GM12892 (cell line): ENCODE data around the gene KLHDC2.
"Not testable (repeated sequence)": the region's sequence is repeated elsewhere in the genome, so short reads cannot be mapped to it uniquely, and the experiment has no call there.

Experiments
- POLR2A ChIP-seq: IDR thresholded peaks from 2 replicates; pipeline ENCODE4 v1.6.1; 2011; ENCODE audit warnings: low read depth, low read length, control low read depth
- POLR2AphosphoS5 ChIP-seq: IDR thresholded peaks from 2 replicates; pipeline ENCODE4 v1.6.1; 2011; ENCODE audit warnings: low read depth, low read length, control low read depth
- TAF1 ChIP-seq: IDR thresholded peaks from 2 replicates; pipeline ENCODE4 v1.6.1; 2011; ENCODE audit warnings: low read depth, mild to moderate bottlenecking, control low read depth, low read length, borderline replicate concordance

DNA sequence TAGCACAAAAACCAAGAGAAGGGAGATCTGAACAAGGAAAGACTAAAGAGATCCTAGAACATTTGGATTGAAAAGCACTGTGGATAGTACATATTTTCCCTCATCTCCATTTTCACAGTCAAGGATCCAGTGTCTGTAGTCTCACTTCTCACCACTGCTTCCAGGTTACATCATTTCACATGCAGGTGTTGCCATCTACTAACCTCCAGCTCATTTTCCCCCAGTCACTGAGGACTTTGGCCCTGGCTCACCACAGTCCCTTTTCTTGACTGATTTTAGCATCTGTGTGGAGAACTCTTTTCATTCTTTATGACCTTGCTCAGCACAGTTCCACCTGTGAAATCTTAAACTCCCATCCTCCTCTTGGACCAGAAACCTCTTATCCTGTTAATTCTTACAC lies 21.5 kb upstream of the KLHDC2 start:
- TF ChIP-seq POLR2A, POLR2AphosphoS5, TAF1: not testable (repeated sequence)
